ENCODE data around the gene UHRF2.
"Not testable (repeated sequence)": the region's sequence is repeated elsewhere in the genome, so short reads cannot be mapped to it uniquely, and the experiment has no call there.

UHRF2 gene

GRCh38 chr9:6444128-6444527, 31.1 kb downstream of the UHRF2 start:
- Histone ChIP-seq H3K4me3 (replicated peaks; ENCODE audit: low read depth, low read length) (no peak overlapping the region), H3K36me3 (ENCODE audit: control insufficient read depth, insufficient read depth, low read length) (no peaks in the 10 kb centered on the region; the same call in 1 of the 2 replicates), H3K27me3 (replicated peaks; ENCODE audit: control insufficient read depth, insufficient read depth, low read length) (no peaks in the 10 kb centered on the region)
- no peak for DNase-seq (ENCODE audit: extremely low read depth, insufficient read length)
- no peak for TF ChIP-seq CTCF (IDR thresholded peaks at IDR 0.05; ENCODE audit: insufficient read depth, low read length, poor library complexity, severe bottlenecking)

GRCh38 chr9:6449086-6449485, 36.1 kb downstream of the UHRF2 start:
- no peaks in the 10 kb centered on the region; the same call in 1 of the 2 replicates for H3K36me3 ChIP-seq (ENCODE audit: control insufficient read depth, insufficient read depth, low read length)
- DNase-seq (ENCODE audit: extremely low read depth, insufficient read length), result no peak
- no peak overlapping the region for H3K4me3 ChIP-seq (replicated peaks; ENCODE audit: low read depth, low read length)
- no peak for TF ChIP-seq CTCF (IDR thresholded peaks at IDR 0.05; ENCODE audit: insufficient read depth, low read length, poor library complexity, severe bottlenecking)
- H3K27me3 ChIP-seq (replicated peaks; ENCODE audit: control insufficient read depth, insufficient read depth, low read length), result no peaks in the 10 kb centered on the region

- no peaks in the 10 kb centered on the region; the same call in 1 of the 2 replicates for H3K36me3 ChIP-seq (ENCODE audit: control insufficient read depth, insufficient read depth, low read length)
- H3K27me3 ChIP-seq (replicated peaks; ENCODE audit: control insufficient read depth, insufficient read depth, low read length), result no peaks in the 10 kb centered on the region
- no peak for TF ChIP-seq CTCF (IDR thresholded peaks at IDR 0.05; ENCODE audit: insufficient read depth, low read length, poor library complexity, severe bottlenecking)
- DNase-seq (ENCODE audit: extremely low read depth, insufficient read length), result no peak
- no peak overlapping the region for H3K4me3 ChIP-seq (replicated peaks; ENCODE audit: low read depth, low read length)
Measured at GRCh38 chr9:6449645-6450044, 36.6 kb downstream of the UHRF2 start.

GRCh38 chr9:6450641-6451375, 37.8 kb downstream of the UHRF2 start:
- DNase-seq (ENCODE audit: extremely low read depth, insufficient read length), result no peak
- Histone ChIP-seq H3K27me3 (replicated peaks; ENCODE audit: control insufficient read depth, insufficient read depth, low read length) (no peaks in the 10 kb centered on the region), H3K4me3 (replicated peaks; ENCODE audit: low read depth, low read length) (no peak overlapping the region), H3K36me3 (ENCODE audit: control insufficient read depth, insufficient read depth, low read length) (no peaks in the 10 kb centered on the region)
- TF ChIP-seq CTCF (IDR thresholded peaks at IDR 0.05; ENCODE audit: insufficient read depth, low read length, poor library complexity, severe bottlenecking), result no peak

- H3K27me3 ChIP-seq (replicated peaks; ENCODE audit: control insufficient read depth, insufficient read depth, low read length); H3K4me3 ChIP-seq (replicated peaks; ENCODE audit: low read depth, low read length); H3K36me3 ChIP-seq (ENCODE audit: control insufficient read depth, insufficient read depth, low read length); DNase-seq (ENCODE audit: extremely low read depth, insufficient read length): not testable (repeated sequence)
Measured at GRCh38 chr9:6455292-6455691, 42.3 kb downstream of the UHRF2 start.

GRCh38 chr9:6458704-6459103, 45.7 kb downstream of the UHRF2 start:
- H3K36me3 ChIP-seq (ENCODE audit: control insufficient read depth, insufficient read depth, low read length); H3K27me3 ChIP-seq (replicated peaks; ENCODE audit: control insufficient read depth, insufficient read depth, low read length); H3K4me3 ChIP-seq (replicated peaks; ENCODE audit: low read depth, low read length); DNase-seq (ENCODE audit: extremely low read depth, insufficient read length): not testable (repeated sequence)

- H3K4me3 ChIP-seq (replicated peaks; ENCODE audit: low read depth, low read length), result no peak overlapping the region
- no peak for DNase-seq (ENCODE audit: extremely low read depth, insufficient read length)
- H3K27me3 ChIP-seq (replicated peaks; ENCODE audit: control insufficient read depth, insufficient read depth, low read length), result no peaks in the 10 kb centered on the region
- no peaks in the 10 kb centered on the region; the same call in 1 of the 2 replicates for H3K36me3 ChIP-seq (ENCODE audit: control insufficient read depth, insufficient read depth, low read length)
- TF ChIP-seq CTCF (IDR thresholded peaks at IDR 0.05; ENCODE audit: insufficient read depth, low read length, poor library complexity, severe bottlenecking), result no peak
Measured at GRCh38 chr9:6459718-6460117, 46.7 kb downstream of the UHRF2 start.

Measured in GM06990 (cell line).